NCI-H524 treated with DMSO at 0.1 percent for 48 hours (cell line): ENCODE measurements around the gene RHOBTB1.
"Not testable (repeated sequence)": the region's sequence is repeated elsewhere in the genome, so short reads cannot be mapped to it uniquely, and the experiment has no call there.

ENCODE experiments used
- DNase-seq: peaks from one replicate; lab custom pipeline; 2025; lab: John Stamatoyannopoulos, UW

Gene RHOBTB1

GRCh38 chr10:60868946-60869345 is 75.0 kb downstream of the RHOBTB1 start:
- no peak for DNase-seq

- DNase-seq, result no peak
Measured at GRCh38 chr10:60865198-60865783, 78.7 kb downstream of the RHOBTB1 start.

- DNase-seq, result no peak
Measured at GRCh38 chr10:60863796-60864195, 80.2 kb downstream of the RHOBTB1 start.

- no peak for DNase-seq
Measured at GRCh38 chr10:60862517-60862916, 81.5 kb downstream of the RHOBTB1 start.

- no peak for DNase-seq
Measured at GRCh38 chr10:60856405-60856804, 87.6 kb downstream of the RHOBTB1 start.

- DNase-seq, result no peak
Measured at GRCh38 chr10:60853637-60854036, 90.3 kb downstream of the RHOBTB1 start.

GRCh38 chr10:60853107-60853506 is 90.9 kb downstream of the RHOBTB1 start:
- no peak for DNase-seq

GRCh38 chr10:60849740-60850139 is 94.2 kb downstream of the RHOBTB1 start:
- DNase-seq, result no peak

GRCh38 chr10:60849217-60849616 is 94.8 kb downstream of the RHOBTB1 start:
- no peak for DNase-seq

GRCh38 chr10:60848680-60849079 is 95.3 kb downstream of the RHOBTB1 start:
- no peak for DNase-seq

- DNase-seq, result no peak
Measured at GRCh38 chr10:60848126-60848525, 95.9 kb downstream of the RHOBTB1 start.

GRCh38 chr10:60846173-60846572 is 97.8 kb downstream of the RHOBTB1 start:
- DNase-seq, result no peak

- no peak for DNase-seq
Measured at GRCh38 chr10:60845038-60845437, 98.9 kb downstream of the RHOBTB1 start.

- DNase-seq, result no peak
Measured at GRCh38 chr10:60842694-60843093, 101.3 kb downstream of the RHOBTB1 start.

GRCh38 chr10:60841227-60841626 is 102.8 kb downstream of the RHOBTB1 start:
- DNase-seq, result not testable (repeated sequence)

- no peak for DNase-seq
Measured at GRCh38 chr10:60835049-60835448, 108.9 kb downstream of the RHOBTB1 start.

- DNase-seq, result no peak
Measured at GRCh38 chr10:60834401-60834800, 109.6 kb downstream of the RHOBTB1 start.

GRCh38 chr10:60832136-60832535 is 111.8 kb downstream of the RHOBTB1 start:
- not testable (repeated sequence) for DNase-seq

- no peak for DNase-seq
Measured at GRCh38 chr10:60828489-60828852, 115.5 kb downstream of the RHOBTB1 start.

GRCh38 chr10:60827791-60828488 is 116.0 kb downstream of the RHOBTB1 start:
- no peak for DNase-seq

- DNase-seq, result no peak
Measured at GRCh38 chr10:60825520-60825919, 118.5 kb downstream of the RHOBTB1 start.

GRCh38 chr10:60823324-60823723 is 120.7 kb downstream of the RHOBTB1 start:
- no peak for DNase-seq

GRCh38 chr10:60822809-60823208 is 121.2 kb downstream of the RHOBTB1 start:
- DNase-seq, result no peak

- DNase-seq, result no peak
Measured at GRCh38 chr10:60821656-60822055, 122.3 kb downstream of the RHOBTB1 start.
